ENCODE data around the gene GFOD2. TPM values are rescaled to one million over a fixed set of nuclear protein-coding genes. Genes with fewer than 3 reads are reported as not detected.

Gene GFOD2
- total and polyA plus RNA-seq, 2 of the 13 experiments (the other 11 are each of a cell fraction or from before 2014, with no cell fraction given) = 11.1 to 17.2 TPM

DNA sequence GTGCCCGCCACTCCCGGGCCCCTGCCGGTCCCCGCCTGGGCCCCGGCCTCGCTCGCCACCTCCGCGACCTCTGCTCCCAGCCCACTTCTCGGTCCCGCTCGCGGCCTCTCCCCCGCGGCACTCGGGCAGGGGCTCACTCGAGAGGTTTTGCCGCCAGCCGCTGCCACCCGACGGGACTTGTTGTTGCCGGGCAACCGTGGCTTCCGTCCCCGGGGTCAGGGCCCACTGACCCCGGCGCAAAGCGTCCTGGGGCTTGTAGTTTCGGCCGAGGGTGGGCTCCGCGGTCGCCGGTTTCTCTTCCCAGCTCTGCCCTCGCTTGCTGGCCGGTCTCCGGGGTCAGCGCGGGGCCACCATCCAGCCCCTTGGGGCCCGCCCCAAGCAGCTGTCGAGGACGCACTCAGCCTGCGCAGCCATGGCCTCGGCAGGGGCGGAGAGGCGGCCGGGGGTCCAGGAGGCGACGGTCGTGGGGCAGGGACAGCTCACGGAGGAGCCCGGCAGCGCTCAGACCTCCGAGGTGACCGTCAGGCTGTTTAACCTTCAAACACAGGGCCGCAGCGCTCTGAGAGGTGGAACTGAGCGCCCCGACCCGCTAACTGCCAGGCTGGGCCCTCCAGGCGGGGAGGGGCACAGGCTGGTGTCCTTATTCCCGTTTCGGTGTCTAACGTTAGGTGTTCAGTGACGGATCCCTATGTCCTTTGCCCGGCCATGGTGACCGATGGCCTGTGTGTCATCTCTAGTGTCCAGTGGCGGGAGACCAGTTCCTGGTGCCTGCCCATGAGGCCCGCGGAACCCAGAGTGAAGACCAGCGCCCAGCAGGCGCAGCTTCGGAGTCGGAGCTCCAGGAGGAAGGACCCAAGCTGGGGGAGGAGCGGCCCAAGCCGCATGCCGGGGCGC is 52.3 kb downstream of the GFOD2 start, which contains the start of the genes C16orf86 and ENKD1 (continued):
- TF ChIP-seq, protein P1, sequence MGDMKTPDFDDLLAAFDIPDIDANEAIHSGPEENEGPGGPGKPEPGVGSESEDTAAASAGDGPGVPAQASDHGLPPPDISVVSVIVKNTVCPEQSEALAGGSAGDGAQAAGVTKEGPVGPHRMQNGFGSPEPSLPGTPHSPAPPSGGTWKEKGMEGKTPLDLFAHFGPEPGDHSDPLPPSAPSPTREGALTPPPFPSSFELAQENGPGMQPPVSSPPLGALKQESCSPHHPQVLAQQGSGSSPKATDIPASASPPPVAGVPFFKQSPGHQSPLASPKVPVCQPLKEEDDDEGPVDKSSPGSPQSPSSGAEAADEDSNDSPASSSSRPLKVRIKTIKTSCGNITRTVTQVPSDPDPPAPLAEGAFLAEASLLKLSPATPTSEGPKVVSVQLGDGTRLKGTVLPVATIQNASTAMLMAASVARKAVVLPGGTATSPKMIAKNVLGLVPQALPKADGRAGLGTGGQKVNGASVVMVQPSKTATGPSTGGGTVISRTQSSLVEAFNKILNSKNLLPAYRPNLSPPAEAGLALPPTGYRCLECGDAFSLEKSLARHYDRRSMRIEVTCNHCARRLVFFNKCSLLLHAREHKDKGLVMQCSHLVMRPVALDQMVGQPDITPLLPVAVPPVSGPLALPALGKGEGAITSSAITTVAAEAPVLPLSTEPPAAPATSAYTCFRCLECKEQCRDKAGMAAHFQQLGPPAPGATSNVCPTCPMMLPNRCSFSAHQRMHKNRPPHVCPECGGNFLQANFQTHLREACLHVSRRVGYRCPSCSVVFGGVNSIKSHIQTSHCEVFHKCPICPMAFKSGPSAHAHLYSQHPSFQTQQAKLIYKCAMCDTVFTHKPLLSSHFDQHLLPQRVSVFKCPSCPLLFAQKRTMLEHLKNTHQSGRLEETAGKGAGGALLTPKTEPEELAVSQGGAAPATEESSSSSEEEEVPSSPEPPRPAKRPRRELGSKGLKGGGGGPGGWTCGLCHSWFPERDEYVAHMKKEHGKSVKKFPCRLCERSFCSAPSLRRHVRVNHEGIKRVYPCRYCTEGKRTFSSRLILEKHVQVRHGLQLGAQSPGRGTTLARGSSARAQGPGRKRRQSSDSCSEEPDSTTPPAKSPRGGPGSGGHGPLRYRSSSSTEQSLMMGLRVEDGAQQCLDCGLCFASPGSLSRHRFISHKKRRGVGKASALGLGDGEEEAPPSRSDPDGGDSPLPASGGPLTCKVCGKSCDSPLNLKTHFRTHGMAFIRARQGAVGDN (CRISPR knock-in tag; IDR thresholded peaks at IDR 0.05) = peak; percentile 46; the same call in 1 of the 2 replicates
- TF ChIP-seq RBM22 (optimal IDR thresholded peaks at IDR 0.05; ENCODE audit: low read length) (peak; percentile 15), CSRNP2 (CRISPR knock-in tag; conservative IDR thresholded peaks at IDR 0.05; ENCODE audit: low read depth) (no peak), TSC22D2 (CRISPR knock-in tag; IDR thresholded peaks at IDR 0.05; ENCODE audit: borderline replicate concordance) (0 out of 2 replicates have a peak, but pooled peaks have one; percentile 25), ZNF724P (CRISPR knock-in tag; IDR thresholded peaks at IDR 0.05; ENCODE audit: borderline replicate concordance) (peak; percentile 4; the same call in 1 of the 2 replicates), ZNF230 (CRISPR knock-in tag; IDR thresholded peaks at IDR 0.05) (peak; percentile 14; the same call in 1 of the 2 replicates), ZBTB38 (CRISPR knock-in tag; IDR thresholded peaks at IDR 0.05) (peak; percentile 63), ELF1 (CRISPR knock-in tag; IDR thresholded peaks at IDR 0.05) (peak; percentile 75), POLR2G (IDR thresholded peaks at IDR 0.05; ENCODE audit: low read depth, low read length) (peak; percentile 47), BRD4 (CRISPR knock-in tag; IDR thresholded peaks at IDR 0.05) (peak; percentile 48; the same call in 1 of the 2 replicates), ZNF652 (CRISPR knock-in tag; IDR thresholded peaks at IDR 0.05; ENCODE audit: borderline replicate concordance, low read depth) (no peak), RAD21 (CRISPR knock-in tag; IDR thresholded peaks at IDR 0.05) (no peak), TEAD2 (CRISPR knock-in tag; IDR thresholded peaks at IDR 0.05) (no peak), MEIS2 (CRISPR knock-in tag; IDR thresholded peaks at IDR 0.05) (peak; percentile 72; the same call in 1 of the 2 replicates)
- TF ChIP-seq, protein P2, sequence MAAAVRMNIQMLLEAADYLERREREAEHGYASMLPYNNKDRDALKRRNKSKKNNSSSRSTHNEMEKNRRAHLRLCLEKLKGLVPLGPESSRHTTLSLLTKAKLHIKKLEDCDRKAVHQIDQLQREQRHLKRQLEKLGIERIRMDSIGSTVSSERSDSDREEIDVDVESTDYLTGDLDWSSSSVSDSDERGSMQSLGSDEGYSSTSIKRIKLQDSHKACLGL (CRISPR knock-in tag; IDR thresholded peaks at IDR 0.05) = peak; percentile 36
- TF ChIP-seq, protein P3, sequence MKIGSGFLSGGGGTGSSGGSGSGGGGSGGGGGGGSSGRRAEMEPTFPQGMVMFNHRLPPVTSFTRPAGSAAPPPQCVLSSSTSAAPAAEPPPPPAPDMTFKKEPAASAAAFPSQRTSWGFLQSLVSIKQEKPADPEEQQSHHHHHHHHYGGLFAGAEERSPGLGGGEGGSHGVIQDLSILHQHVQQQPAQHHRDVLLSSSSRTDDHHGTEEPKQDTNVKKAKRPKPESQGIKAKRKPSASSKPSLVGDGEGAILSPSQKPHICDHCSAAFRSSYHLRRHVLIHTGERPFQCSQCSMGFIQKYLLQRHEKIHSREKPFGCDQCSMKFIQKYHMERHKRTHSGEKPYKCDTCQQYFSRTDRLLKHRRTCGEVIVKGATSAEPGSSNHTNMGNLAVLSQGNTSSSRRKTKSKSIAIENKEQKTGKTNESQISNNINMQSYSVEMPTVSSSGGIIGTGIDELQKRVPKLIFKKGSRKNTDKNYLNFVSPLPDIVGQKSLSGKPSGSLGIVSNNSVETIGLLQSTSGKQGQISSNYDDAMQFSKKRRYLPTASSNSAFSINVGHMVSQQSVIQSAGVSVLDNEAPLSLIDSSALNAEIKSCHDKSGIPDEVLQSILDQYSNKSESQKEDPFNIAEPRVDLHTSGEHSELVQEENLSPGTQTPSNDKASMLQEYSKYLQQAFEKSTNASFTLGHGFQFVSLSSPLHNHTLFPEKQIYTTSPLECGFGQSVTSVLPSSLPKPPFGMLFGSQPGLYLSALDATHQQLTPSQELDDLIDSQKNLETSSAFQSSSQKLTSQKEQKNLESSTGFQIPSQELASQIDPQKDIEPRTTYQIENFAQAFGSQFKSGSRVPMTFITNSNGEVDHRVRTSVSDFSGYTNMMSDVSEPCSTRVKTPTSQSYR (CRISPR knock-in tag; IDR thresholded peaks at IDR 0.05; ENCODE audit: borderline replicate concordance) = peak; percentile 42; the same call in 1 of the 2 replicates
